K562 (cell line): Measurements from ENCODE around the gene SEZ6. TPM values are rescaled to one million over a fixed set of nuclear protein-coding genes. Genes with fewer than 3 reads are reported as not detected.

Experiments
- ATAC-seq: fragments of 200-7000 bp; cut with Tn5 transposase; 3 replicates; pipeline ENCODE4 v1.9.1; 2020; ENCODE audit warnings: moderate library complexity
- Bru-seq: library from RNA; stranded (reverse); fragments of 400-500 nt; gene quantifications from one replicate; lab custom pipeline; 2021; lab: Mats Ljungman, UMichigan
- BruChase-seq, 2 experiments: library from RNA; stranded (reverse); fragments of 400-500 nt; gene quantifications; one replicate each; lab custom pipeline; 2021; lab: Mats Ljungman, UMichigan
- BruUV-seq: library from RNA; stranded (reverse); fragments of 400-500 nt; replicated peaks from 2 replicates; lab custom pipeline; 2021; lab: Mats Ljungman, UMichigan
- CTCF ChIA-PET: fragments of 300-600 bp; formaldehyde crosslinking; extraction: SDS; loops from one replicate; lab custom pipeline; 2021; ENCODE audit warnings: low intra/inter-chr PET ratio; lab: Yijun Ruan, JAX
- POLR2A ChIA-PET: fragments of 300-600, 350-650 bp; sonication (Branson Sonifier 250); formaldehyde crosslinking; extraction: SDS; loops from one replicate; lab custom pipeline; 2021; ENCODE audit warnings: antibody characterized with exemption, inconsistent platforms; lab: Yijun Ruan, JAX
- DNase-seq, 4 experiments: peaks; one replicate each; pipeline versions ENCODE4 v3.0.0 to v3.0.0-alpha.2; 2011 to 2018; ENCODE audit warnings: low spot score in 3 of 4, mixed read lengths in 3 of 4; ENCODE audit errors: extremely low read depth in 1 of 4
- FAIRE-seq: peaks from 2 replicates; lab custom pipeline; 2011; peaks lifted over from hg19 to GRCh38; lab: Jason Lieb, UNC
- H2AFZ ChIP-seq: 2 replicates; pipeline ENCODE4 v1.6.0; 2011; ENCODE audit warnings: low read depth, low read length, control low read depth, inconsistent platforms
- H3K27ac ChIP-seq: fragments of 200-600 bp; 3 replicates; pipeline ENCODE4 v1.8.0; 2011; ENCODE audit warnings: low read depth, mild to moderate bottlenecking, control low read depth, inconsistent platforms, low read length, moderate library complexity, mixed read lengths; ENCODE audit errors: extremely low read depth
- H3K27me3 ChIP-seq, 2 experiments: fragments of 300-600 bp in 1 of 2; 2 replicates in 1 of 2; 3 replicates in 1 of 2; pipeline versions ENCODE4 v1.6.0 to v1.8.0; 2011; ENCODE audit warnings: inconsistent platforms in 2 of 2, low read length in 2 of 2, mild to moderate bottlenecking in 1 of 2, mixed read lengths in 1 of 2, moderate library complexity in 1 of 2; ENCODE audit not compliant: control insufficient read depth in 2 of 2, insufficient read depth in 2 of 2
- H3K36me3 ChIP-seq: fragments of 300-600 bp; 3 replicates; pipeline ENCODE4 v1.8.0; 2011; ENCODE audit warnings: mild to moderate bottlenecking, low read length, inconsistent platforms; ENCODE audit not compliant: control insufficient read depth, insufficient read depth
- H3K4me1 ChIP-seq, 2 experiments: fragments of 200-600 bp in 1 of 2; replicated peaks in 1 of 2; 2 replicates in 1 of 2; 3 replicates in 1 of 2; pipeline versions ENCODE4 v1.5.1 to v1.8.0; 2011; ENCODE audit warnings: inconsistent platforms in 2 of 2, low read length in 2 of 2, mild to moderate bottlenecking in 1 of 2, mixed read lengths in 1 of 2, moderate library complexity in 1 of 2; ENCODE audit not compliant: control insufficient read depth in 2 of 2, insufficient read depth in 2 of 2
- H3K4me2 ChIP-seq: 2 replicates; pipeline ENCODE4 v1.6.1; 2011; ENCODE audit warnings: low read length, control low read depth, inconsistent platforms, mixed read lengths; ENCODE audit not compliant: insufficient read depth
- H3K4me3 ChIP-seq: fragments of 200-600 bp; sonication (generic), shearing (Covaris generic); 2 replicates; pipeline ENCODE4 v1.5.1; 2016; ENCODE audit warnings: control low read depth, inconsistent platforms
- H3K79me2 ChIP-seq: fragments of 200-600 bp; 3 replicates; pipeline ENCODE4 v1.8.0; 2011; ENCODE audit warnings: low read length, inconsistent platforms; ENCODE audit not compliant: control insufficient read depth, insufficient read depth
- H3K9ac ChIP-seq, 2 experiments: 2 replicates each; pipeline versions ENCODE4 v1.6.0 to v1.6.1; 2011; ENCODE audit warnings: low read depth in 2 of 2, low read length in 2 of 2, control low read depth in 1 of 2, inconsistent platforms in 1 of 2, mild to moderate bottlenecking in 1 of 2, mixed read lengths in 1 of 2; ENCODE audit not compliant: insufficient read depth in 1 of 2
- H3K9me1 ChIP-seq: one replicate; pipeline ENCODE4 v1.6.0; 2011; ENCODE audit warnings: inconsistent platforms, mild to moderate bottlenecking, low read length, moderate library complexity; ENCODE audit not compliant: control insufficient read depth, insufficient read depth
- H3K9me3 ChIP-seq: replicated peaks from 2 replicates; pipeline ENCODE4 v1.5.1; 2011; ENCODE audit warnings: low read depth, low read length, inconsistent platforms; ENCODE audit not compliant: control insufficient read depth, insufficient read depth
- H4K20me1 ChIP-seq: replicated peaks from 2 replicates; pipeline ENCODE4 v1.6.1; 2011; ENCODE audit warnings: low read length, inconsistent platforms, mixed read lengths; ENCODE audit not compliant: control insufficient read depth, insufficient read depth
- ARID1B ChIP-seq: fragments of 450-650 bp; IDR thresholded peaks from 2 replicates; pipeline ENCODE4 v1.6.1; 2016; ENCODE audit warnings: antibody characterized with exemption, mild to moderate bottlenecking, inconsistent platforms
- ESRRA ChIP-seq: fragments of 450-650 bp; IDR thresholded peaks from 2 replicates; pipeline ENCODE4 v1.6.1; 2014; ENCODE audit warnings: low read depth, mild to moderate bottlenecking, moderate library complexity, borderline replicate concordance
- HNRNPUL1 ChIP-seq: fragments of 200-400 bp; formaldehyde crosslinking; IDR thresholded peaks from 2 replicates; pipeline ENCODE4 v1.6.1; 2017; ENCODE audit warnings: low read length
- NFE2L1 ChIP-seq: fragments of 450-650 bp; IDR thresholded peaks from 2 replicates; pipeline ENCODE4 v1.6.1; 2016; ENCODE audit warnings: missing genetic modification characterization, low read depth, mild to moderate bottlenecking, missing compliant biosample characterization, moderate library complexity, borderline replicate concordance
- NFIX ChIP-seq: fragments of 250-450 bp; sonication (Bioruptor Pico); IDR thresholded peaks from 2 replicates; pipeline ENCODE4 v1.4.0; 2020; ENCODE audit warnings: low read depth, mild to moderate bottlenecking, moderate library complexity
- OTX1 ChIP-seq: fragments of 450-650 bp; formaldehyde crosslinking; IDR thresholded peaks from 2 replicates; pipeline ENCODE4 v1.4.0; 2022; ENCODE audit warnings: mild to moderate bottlenecking
- RNF219 ChIP-seq: fragments of 250-450 bp; sonication (Bioruptor Pico); IDR thresholded peaks from 2 replicates; pipeline ENCODE4 v1.5.0; 2022; ENCODE audit warnings: mild to moderate bottlenecking
- SMAD4 ChIP-seq: fragments of 250-450 bp; sonication (Bioruptor Pico); conservative IDR thresholded peaks from 2 replicates; pipeline ENCODE4 v1.8.0; 2021; ENCODE audit warnings: inconsistent platforms, mild to moderate bottlenecking, moderate library complexity
- ZKSCAN8 ChIP-seq: fragments of 200-800 bp; sonication (Bioruptor generic); IDR thresholded peaks from 2 replicates; pipeline ENCODE4 v1.6.1; 2016; ENCODE audit warnings: missing genetic modification characterization, missing compliant biosample characterization
- ZNF589 ChIP-seq: fragments of 200-800 bp; sonication (Bioruptor generic); IDR thresholded peaks from 2 replicates; pipeline ENCODE4 v1.6.1; 2016; ENCODE audit warnings: low read depth, missing genetic modification characterization, missing compliant biosample characterization
- WGBS: fragments of 100-300 bp; shearing (Covaris generic); methylation state at CpG from one replicate; pipeline ENCODE4 v1.1.6; 2016; ENCODE audit warnings: low coverage, mixed read lengths; ENCODE audit not compliant: insufficient coverage; ENCODE audit errors: missing lambda C conversion rate; 5-methylcytosine and 5-hydroxymethylcytosine counted together
- in situ Hi-C: fragments of 300-500 bp; cut with MboI; formaldehyde crosslinking; loops from 4 replicates; pipeline ENCODE4 v1.15.0; 2018; ENCODE audit warnings: inconsistent platforms, mixed read lengths
- intact Hi-C: fragments of 100-400 bp; cut with micrococcal nuclease; formaldehyde crosslinking; loops from 2 replicates; pipeline ENCODE4 v1.14.2; 2022
- long read RNA-seq, 3 experiments: library from polyadenylated mRNA in 2 of 3; library from RNA in 1 of 3; unstranded in 2 of 3; stranded (forward) in 1 of 3; transcript quantifications; one replicate each; pipeline ENCODE4 v2.0.0, GENCODE V29; 2019 to 2022
- polyA minus RNA-seq, 3 experiments: library from RNA; depleted of rRNA, polyadenylated mRNA; stranded (reverse); fragments of >200 nt; gene quantifications; 2 replicates each; pipeline ENCODE4 v1.2.3, GENCODE V29; 2011
- polyA plus RNA-seq, 8 experiments: library from polyadenylated mRNA; depleted of rRNA in 4 of 8; stranded (reverse) in 5 of 8; unstranded in 3 of 8; fragments of >200 nt; fragmentation: Nextera tagmentation in 2 of 8; fragmentation: Illumina TruSeq in 1 of 8; extraction: Ambion mirVana in 2 of 8; extraction: Trizol in 1 of 8; gene quantifications; 2 replicates each; pipeline versions ENCODE4 v1.2.1 to v1.2.3, GENCODE V29; 2011 to 2014; ENCODE audit warnings: inconsistent platforms in 1 of 8, missing spikeins in 1 of 8
- total RNA-seq, 7 experiments: library from RNA; depleted of rRNA in 6 of 7; stranded (reverse); fragments of >200 nt in 6 of 7; fragmentation: Illumina TruSeq in 2 of 7; extraction: Trizol in 2 of 7; gene quantifications; 2 replicates each; pipeline versions ENCODE4 v1.2.1 to v1.2.3, GENCODE V29; 2011 to 2021; ENCODE audit warnings: low replicate concordance in 1 of 7
- TF ChIP-seq, protein P1 (sequence below), 2 experiments: IDR thresholded peaks; 2 replicates each; pipeline ENCODE4 v1.6.1; 2012; ENCODE audit warnings: improper control_type of control experiment in 2 of 2, low read depth in 2 of 2, low read length in 2 of 2, borderline replicate concordance in 1 of 2
- TF ChIP-seq, protein P2 (sequence below): fragments of 450-650 bp; IDR thresholded peaks from 2 replicates; pipeline ENCODE4 v1.6.1; 2017; ENCODE audit warnings: mild to moderate bottlenecking, moderate library complexity

SEZ6 gene
- total RNA-seq (2011; cell fraction: chromatin; rRNA removed; ENCODE audit: low replicate concordance), result not detected in 2 replicates
- total RNA-seq (2011; cell fraction: nucleolus; rRNA removed), result not detected in 2 replicates
- not detected in 2 replicates for total RNA-seq (2011; cell fraction: nucleoplasm; rRNA removed)
- total RNA-seq (2014; rRNA removed) (not detected in 2 replicates), total RNA-seq (2014; rRNA removed; fragmentation: Illumina TruSeq; extraction: Trizol) (not detected in 2 replicates), total RNA-seq (2015; rRNA removed; fragmentation: Illumina TruSeq; extraction: Trizol) (not detected in 2 replicates), total RNA-seq (2021) (not detected in 2 replicates), polyA plus RNA-seq (2011; rRNA removed) (not detected in 2 replicates), polyA plus RNA-seq (2014; fragmentation: Illumina TruSeq; extraction: Trizol) (not detected in 2 replicates), polyA plus RNA-seq (2014; fragmentation: Nextera tagmentation; extraction: Ambion mirVana) (not detected), polyA plus RNA-seq (2014; rRNA removed) (not detected in 2 replicates), polyA minus RNA-seq (2011; rRNA and poly(A)+ RNA removed) (not detected in 2 replicates), Bru-seq, nascent RNA (not detected), BruChase-seq, experiment 1, labeled RNA remaining after a 2-hour chase (percentile 2 among the genes with signal in this experiment), BruChase-seq, experiment 2, labeled RNA remaining after a 6-hour chase (percentile 2 among the genes with signal in this experiment)
- polyA plus RNA-seq (2011; cell fraction: cytosol; rRNA removed), result not detected in 2 replicates
- not detected in 2 replicates for polyA plus RNA-seq (2011; cell fraction: nucleus; rRNA removed)
- not detected in 2 replicates for polyA plus RNA-seq (2012)
- polyA minus RNA-seq (2011; cell fraction: cytosol; rRNA and poly(A)+ RNA removed), result not detected in 2 replicates
- polyA minus RNA-seq (2011; cell fraction: nucleus; rRNA and poly(A)+ RNA removed), result not detected in 2 replicates
- long read RNA-seq, experiment 1, result 0 reads
- long read RNA-seq, experiment 2, result 0 reads
- long read RNA-seq, experiment 3, result 0 reads

DNA sequence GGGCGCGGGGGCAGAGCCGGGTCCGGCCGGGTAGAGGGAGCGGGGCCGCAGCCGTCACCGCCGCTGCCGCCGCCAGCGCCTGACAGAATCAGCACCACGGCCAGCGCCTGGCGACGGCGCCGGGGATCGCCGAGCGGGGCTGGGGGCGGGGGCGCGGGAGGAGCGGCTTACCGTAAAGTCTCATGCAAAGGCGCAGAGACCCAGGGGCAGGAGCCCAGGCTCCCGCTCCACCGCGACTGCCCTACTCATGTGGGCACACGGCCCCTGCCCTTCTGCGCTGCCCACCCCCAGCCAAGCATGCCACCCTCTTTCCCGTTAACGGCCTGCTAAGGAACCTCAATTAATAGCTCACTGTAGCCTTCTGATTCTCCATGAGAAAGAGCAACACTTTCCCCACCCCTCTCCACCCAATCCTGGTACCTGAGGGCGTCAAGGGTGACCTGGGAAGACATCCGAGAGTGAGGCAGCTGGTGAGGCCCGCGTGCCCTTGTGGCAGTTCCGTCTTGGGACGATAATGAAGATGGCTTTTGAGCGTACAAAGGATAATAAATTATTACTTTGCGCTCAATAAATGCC is at the start of gene SEZ6:
SEZ6 (minus strand) TSS at position 98 of the 576 bp plus-strand sequence. CDS start 164 bp downstream, outside the sequence.
- FAIRE-seq (no peak), ATAC-seq (peak; percentile 96), DNase-seq (peak; percentile 77 to 93 (median 88))
- Histone ChIP-seq H3K9me3 (no peaks in the 10 kb centered on the region), H3K27ac (no peak within 1 kb of the TSS), H3K4me1 (peaks cover 0 to 12% of the 10 kb centered on the region in 2 experiments; a peak in 1 of 5 replicates), H3K9ac (no peak within 1 kb of the TSS), H3K4me2 (no peak within 1 kb of the TSS), H3K9me1 (peaks cover 2% of the 10 kb centered on the region), H3K36me3 (no peaks in the 10 kb centered on the region), H4K20me1 (peaks cover 16% of the 10 kb centered on the region; the same call in 1 of the 2 replicates), H3K27me3 (peaks cover 16 to 40% of the 10 kb centered on the region in 2 experiments; a peak in 4 of 5 replicates), H3K79me2 (no peaks in the 10 kb centered on the region), H3K4me3 (no peak within 1 kb of the TSS), H2AFZ (no peak within 1 kb of the TSS)
- ChIA-PET CTCF (interaction anchor here (0.7 kb wide), 1 partner anchor 232 kb away, joined by 3 read pairs; no protein-coding TSS in a partner anchor), POLR2A (interaction anchor here (0.9 to 1.6 kb wide), 3 partner anchors 12 to 45 kb away, joined by 3 to 4 read pairs (median 3); no protein-coding TSS in a partner anchor)
- in situ Hi-C loops, result no loop called here
- no TSS peak for BruUV-seq
- WGBS, result 3% methylated on average over 23 of the region's 43 CpGs
- intact Hi-C loops, result no loop called here
- no peak for TF ChIP-seq HNRNPUL1
- TF ChIP-seq, protein P1, sequence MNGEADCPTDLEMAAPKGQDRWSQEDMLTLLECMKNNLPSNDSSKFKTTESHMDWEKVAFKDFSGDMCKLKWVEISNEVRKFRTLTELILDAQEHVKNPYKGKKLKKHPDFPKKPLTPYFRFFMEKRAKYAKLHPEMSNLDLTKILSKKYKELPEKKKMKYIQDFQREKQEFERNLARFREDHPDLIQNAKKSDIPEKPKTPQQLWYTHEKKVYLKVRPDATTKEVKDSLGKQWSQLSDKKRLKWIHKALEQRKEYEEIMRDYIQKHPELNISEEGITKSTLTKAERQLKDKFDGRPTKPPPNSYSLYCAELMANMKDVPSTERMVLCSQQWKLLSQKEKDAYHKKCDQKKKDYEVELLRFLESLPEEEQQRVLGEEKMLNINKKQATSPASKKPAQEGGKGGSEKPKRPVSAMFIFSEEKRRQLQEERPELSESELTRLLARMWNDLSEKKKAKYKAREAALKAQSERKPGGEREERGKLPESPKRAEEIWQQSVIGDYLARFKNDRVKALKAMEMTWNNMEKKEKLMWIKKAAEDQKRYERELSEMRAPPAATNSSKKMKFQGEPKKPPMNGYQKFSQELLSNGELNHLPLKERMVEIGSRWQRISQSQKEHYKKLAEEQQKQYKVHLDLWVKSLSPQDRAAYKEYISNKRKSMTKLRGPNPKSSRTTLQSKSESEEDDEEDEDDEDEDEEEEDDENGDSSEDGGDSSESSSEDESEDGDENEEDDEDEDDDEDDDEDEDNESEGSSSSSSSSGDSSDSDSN (IDR thresholded peaks at IDR 0.05; ENCODE audit: borderline replicate concordance in 1 of 2, low read depth in 2 of 2, low read length in 2 of 2), result no peak
- TF ChIP-seq ARID1B, result no peak
- TF ChIP-seq OTX1 (CRISPR knock-in tag), result no peak
- TF ChIP-seq ZKSCAN8 (CRISPR knock-in tag), result no peak
- TF ChIP-seq, protein P2, sequence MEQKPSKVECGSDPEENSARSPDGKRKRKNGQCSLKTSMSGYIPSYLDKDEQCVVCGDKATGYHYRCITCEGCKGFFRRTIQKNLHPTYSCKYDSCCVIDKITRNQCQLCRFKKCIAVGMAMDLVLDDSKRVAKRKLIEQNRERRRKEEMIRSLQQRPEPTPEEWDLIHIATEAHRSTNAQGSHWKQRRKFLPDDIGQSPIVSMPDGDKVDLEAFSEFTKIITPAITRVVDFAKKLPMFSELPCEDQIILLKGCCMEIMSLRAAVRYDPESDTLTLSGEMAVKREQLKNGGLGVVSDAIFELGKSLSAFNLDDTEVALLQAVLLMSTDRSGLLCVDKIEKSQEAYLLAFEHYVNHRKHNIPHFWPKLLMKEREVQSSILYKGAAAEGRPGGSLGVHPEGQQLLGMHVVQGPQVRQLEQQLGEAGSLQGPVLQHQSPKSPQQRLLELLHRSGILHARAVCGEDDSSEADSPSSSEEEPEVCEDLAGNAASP, result no peak
- no peak for TF ChIP-seq NFIX (CRISPR knock-in tag)
- no peak for TF ChIP-seq ESRRA
- TF ChIP-seq NFE2L1 (tag), result no peak
- peak; percentile 50; the same call in 1 of the 2 replicates for TF ChIP-seq SMAD4 (CRISPR knock-in tag)
- TF ChIP-seq ZNF589 (CRISPR knock-in tag), result no peak
- TF ChIP-seq RNF219 (CRISPR knock-in tag), result no peak
